GM13977 (cell line): ENCODE measurements around the gene DIAPH2.

Source experiments
- DNase-seq: peaks from one replicate; pipeline ENCODE4 v3.0.0; 2012; ENCODE audit warnings: low spot score
- in situ Hi-C: fragments of 300-500 bp; cut with MboI; formaldehyde crosslinking; loops from one replicate; pipeline ENCODE4 v1.12.0; 2022; ENCODE audit warnings: low sequenced_read_pairs, low pct_unique_long_range_greater_than_20kb, mixed read lengths, inconsistent platforms; ENCODE audit not compliant: unreplicated experiment
- TF ChIP-seq, protein P1 (sequence below): IDR thresholded peaks from 2 replicates; pipeline ENCODE4 v1.5.1; 2012; ENCODE audit warnings: mild to moderate bottlenecking, control low read depth; ENCODE audit not compliant: insufficient read depth; ENCODE audit errors: extremely low read depth, missing control alignments

DIAPH2 gene

DNA sequence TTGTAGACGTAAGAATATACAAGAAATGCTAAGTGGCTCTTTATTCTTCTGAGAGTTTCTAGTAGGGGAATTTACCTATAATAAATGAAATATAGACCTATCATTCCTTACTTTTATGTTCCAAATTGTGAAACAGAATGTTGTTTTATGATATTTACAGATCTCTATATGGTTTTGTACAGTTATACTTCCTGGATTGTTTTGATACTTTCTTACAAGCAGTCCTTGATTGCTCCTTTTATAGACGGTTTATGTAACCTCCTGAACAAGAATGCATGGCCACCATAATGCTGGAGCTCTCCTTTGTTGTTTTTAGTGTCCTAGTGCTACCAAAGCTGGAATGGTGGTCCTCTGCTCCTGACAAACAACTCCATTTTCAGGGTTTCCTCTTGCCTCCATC is 107.4 kb downstream of the DIAPH2 start:
- no peak for DNase-seq
- TF ChIP-seq, protein P1, sequence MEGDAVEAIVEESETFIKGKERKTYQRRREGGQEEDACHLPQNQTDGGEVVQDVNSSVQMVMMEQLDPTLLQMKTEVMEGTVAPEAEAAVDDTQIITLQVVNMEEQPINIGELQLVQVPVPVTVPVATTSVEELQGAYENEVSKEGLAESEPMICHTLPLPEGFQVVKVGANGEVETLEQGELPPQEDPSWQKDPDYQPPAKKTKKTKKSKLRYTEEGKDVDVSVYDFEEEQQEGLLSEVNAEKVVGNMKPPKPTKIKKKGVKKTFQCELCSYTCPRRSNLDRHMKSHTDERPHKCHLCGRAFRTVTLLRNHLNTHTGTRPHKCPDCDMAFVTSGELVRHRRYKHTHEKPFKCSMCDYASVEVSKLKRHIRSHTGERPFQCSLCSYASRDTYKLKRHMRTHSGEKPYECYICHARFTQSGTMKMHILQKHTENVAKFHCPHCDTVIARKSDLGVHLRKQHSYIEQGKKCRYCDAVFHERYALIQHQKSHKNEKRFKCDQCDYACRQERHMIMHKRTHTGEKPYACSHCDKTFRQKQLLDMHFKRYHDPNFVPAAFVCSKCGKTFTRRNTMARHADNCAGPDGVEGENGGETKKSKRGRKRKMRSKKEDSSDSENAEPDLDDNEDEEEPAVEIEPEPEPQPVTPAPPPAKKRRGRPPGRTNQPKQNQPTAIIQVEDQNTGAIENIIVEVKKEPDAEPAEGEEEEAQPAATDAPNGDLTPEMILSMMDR: no peak
- in situ Hi-C loops: no loop called here

DNA sequence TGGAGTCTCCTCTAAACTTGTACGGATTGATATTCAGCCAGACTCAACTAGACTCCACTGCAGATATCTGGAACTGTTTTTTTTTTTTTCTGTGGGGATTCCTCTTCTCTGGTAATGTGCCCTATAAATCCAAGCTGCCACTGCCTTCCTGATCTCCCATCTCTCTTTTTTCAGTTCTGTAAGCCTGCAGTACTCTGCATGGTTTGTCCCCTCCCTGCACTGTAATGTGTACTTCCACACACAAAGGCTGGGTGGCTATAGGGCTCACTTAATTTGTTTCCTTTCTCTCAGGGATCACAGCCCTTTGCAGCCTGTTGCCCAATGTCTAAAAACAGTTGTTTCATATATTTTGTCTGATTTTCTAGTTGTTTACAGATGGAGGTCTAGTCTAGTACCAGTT is 114.3 kb downstream of the DIAPH2 start:
- in situ Hi-C loops: no loop called here
- DNase-seq: no peak
- TF ChIP-seq, protein P1: no peak

DNA sequence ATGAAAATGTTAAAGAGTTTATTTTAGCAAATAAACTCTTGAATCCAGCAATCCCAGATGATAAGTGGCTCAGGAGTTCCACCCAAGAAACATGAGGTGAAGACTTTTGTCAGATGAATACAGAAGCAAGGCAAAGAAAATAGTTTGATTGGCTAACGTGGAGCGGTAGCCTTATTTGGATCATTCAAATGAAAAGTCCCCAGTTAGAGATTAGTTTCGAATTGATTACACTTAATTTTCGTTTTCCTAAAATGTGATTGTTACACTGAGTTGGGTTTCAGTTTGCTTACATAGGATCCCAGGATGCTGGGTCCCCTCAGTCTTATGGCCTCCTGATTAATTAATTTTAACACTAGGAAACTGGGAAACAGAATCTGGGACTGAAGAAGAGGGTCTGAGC is 122.7 kb downstream of the DIAPH2 start:
- in situ Hi-C loops: no loop called here
- TF ChIP-seq, protein P1: no peak
- no peak for DNase-seq

DNA sequence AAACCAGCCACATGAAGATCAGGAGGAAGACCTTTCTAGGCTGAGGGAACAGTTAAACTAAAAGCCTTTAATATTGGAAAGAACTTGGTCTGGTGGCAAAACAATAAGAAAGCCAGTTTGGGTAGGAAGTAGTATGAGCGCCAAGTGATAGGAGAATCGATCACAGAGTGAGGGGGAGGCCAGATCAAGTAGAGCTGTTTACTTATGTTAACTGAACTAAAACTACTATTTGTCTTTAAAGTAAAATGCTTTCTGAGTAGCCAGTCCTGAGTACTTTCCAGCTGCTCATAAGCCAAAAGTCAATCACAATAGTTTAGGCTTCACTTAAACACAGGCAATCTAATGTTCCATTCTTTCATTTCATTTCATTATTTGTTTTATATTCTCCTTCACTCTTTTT is 136.3 kb downstream of the DIAPH2 start:
- TF ChIP-seq, protein P1: no peak
- in situ Hi-C loops: no loop called here
- DNase-seq: no peak

DNA sequence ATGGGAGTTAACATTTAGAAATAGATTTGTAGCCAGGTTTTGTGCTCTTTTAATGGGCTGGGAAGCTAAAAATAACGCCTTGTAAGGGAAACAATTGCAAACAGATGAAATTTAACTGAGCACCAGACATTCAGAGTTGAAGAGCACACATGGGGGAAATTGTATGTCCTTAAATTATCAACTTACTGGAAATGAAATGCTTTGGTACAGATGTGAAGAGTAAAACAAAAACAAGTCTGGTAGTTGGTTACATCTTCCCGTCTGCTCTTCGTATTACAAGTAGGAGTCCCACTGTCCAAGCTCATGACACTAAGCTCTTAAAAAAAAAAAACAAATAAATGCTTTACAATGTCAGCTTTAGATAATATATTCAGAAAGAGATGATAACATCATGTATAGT is 139.5 kb downstream of the DIAPH2 start:
- TF ChIP-seq, protein P1: no peak
- no peak for DNase-seq
- in situ Hi-C loops: no loop called here

DNA sequence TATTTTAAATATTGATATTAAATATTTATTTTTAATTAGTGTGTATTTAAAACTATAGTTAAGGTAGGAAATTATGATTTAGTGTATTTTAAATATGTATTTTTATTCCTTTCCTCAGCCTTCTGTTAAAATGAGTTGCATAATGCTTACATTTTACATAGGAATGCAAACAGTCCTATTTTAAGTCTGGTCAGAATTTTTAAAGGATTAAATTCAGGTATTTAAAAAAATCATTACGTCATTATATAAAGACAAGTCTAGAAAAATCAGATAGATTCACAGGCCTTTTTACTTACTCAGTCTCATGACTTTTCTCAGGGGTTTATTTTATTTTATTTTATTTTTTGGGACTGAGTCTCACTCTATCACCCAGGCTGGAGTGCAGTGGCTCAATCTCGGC is 148.7 kb downstream of the DIAPH2 start:
- in situ Hi-C loops: no loop called here
- TF ChIP-seq, protein P1: no peak
- DNase-seq: no peak

DNA sequence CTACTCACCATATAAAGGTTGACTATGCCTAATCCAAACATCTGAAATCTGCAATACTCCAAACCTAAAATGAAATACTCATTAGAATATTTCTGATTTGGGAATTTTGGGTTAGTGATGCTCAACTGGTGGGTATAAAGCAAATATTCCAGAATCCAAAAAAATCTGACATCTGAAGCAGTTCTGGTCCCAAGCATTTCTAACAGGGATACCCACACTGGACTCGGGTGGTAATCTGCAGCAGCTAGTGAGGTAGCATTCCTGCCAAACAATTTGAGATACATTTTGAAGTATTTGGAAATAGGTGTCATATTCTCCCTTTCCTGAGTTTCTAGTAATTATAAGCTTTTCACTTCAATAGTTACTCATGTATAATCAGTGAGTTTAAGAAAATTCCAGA is 149.5 kb downstream of the DIAPH2 start:
- TF ChIP-seq, protein P1: no peak
- no peak for DNase-seq
- in situ Hi-C loops: no loop called here
